ENCODE results near the gene CPT1C.
A peak's percentile ranks its signal among the peaks of the same experiment; 100 is the strongest.

CPT1C gene

GRCh38 chr19:49690656-49691242, at the start of gene CPT1C:
CPT1C (plus strand) TSS chr19:49691116; CDS start chr19:49692253, 1,137 bp downstream.
- Histone ChIP-seq H3K27me3 (ENCODE audit: control insufficient read depth, low read length) (no peaks in the 10 kb centered on the region), H3K9me2 (replicated peaks; ENCODE audit: control insufficient read depth, low read length) (no peaks in the 10 kb centered on the region), H3K4me1 (ENCODE audit: control insufficient read depth, low read length) (peaks cover 9% of the 10 kb centered on the region), H4K20me1 (ENCODE audit: control insufficient read depth, insufficient read depth, low read depth, low read length) (peaks cover 3% of the 10 kb centered on the region; the same call in 1 of the 2 replicates), H3F3A (ENCODE audit: control insufficient read depth, insufficient read depth) (no peaks in the 10 kb centered on the region; the same call in 1 of the 2 replicates), H3K27ac (ENCODE audit: low read depth, low read length) (no peak within 1 kb of the TSS), H3K36me3 (ENCODE audit: control insufficient read depth, low read length) (peaks cover 47% of the 10 kb centered on the region), H3K9me3 (ENCODE audit: control insufficient read depth, insufficient read depth, low read length) (no peaks in the 10 kb centered on the region), H3K4me2 (ENCODE audit: low read length) (no peak within 1 kb of the TSS), H3K79me2 (ENCODE audit: control insufficient read depth, low read length) (no peaks in the 10 kb centered on the region), H3K4me3 (ENCODE audit: low read length) (no peak within 1 kb of the TSS)
- TF ChIP-seq EZH2phosphoT487 (IDR thresholded peaks at IDR 0.05; ENCODE audit: borderline replicate concordance, low read length): no peak
- no peak for TF ChIP-seq CTCF (IDR thresholded peaks at IDR 0.05; ENCODE audit: low read depth, low read length, poor library complexity, severe bottlenecking)

GRCh38 chr19:49641688-49642491, 49.0 kb upstream of the CPT1C start, which contains the start of gene SCAF1:
SCAF1 (plus strand) TSS chr19:49642209; CDS start chr19:49645027, 2,818 bp downstream.
- Histone ChIP-seq H3K9me2 (replicated peaks; ENCODE audit: control insufficient read depth, low read length) (no peaks in the 10 kb centered on the region), H4K20me1 (ENCODE audit: control insufficient read depth, insufficient read depth, low read depth, low read length) (no peaks in the 10 kb centered on the region), H3K4me2 (ENCODE audit: low read length) (peak within 1 kb of the TSS; percentile 99), H3K4me1 (ENCODE audit: control insufficient read depth, low read length) (peaks cover 32% of the 10 kb centered on the region), H3F3A (ENCODE audit: control insufficient read depth, insufficient read depth) (peaks cover 6% of the 10 kb centered on the region), H3K4me3 (ENCODE audit: low read length) (peak within 1 kb of the TSS; percentile 99), H3K79me2 (ENCODE audit: control insufficient read depth, low read length) (peaks cover 55% of the 10 kb centered on the region), H3K9me3 (ENCODE audit: control insufficient read depth, insufficient read depth, low read length) (no peaks in the 10 kb centered on the region), H3K27ac (ENCODE audit: low read depth, low read length) (peak within 1 kb of the TSS; percentile 98), H3K27me3 (ENCODE audit: control insufficient read depth, low read length) (peaks cover 15% of the 10 kb centered on the region), H3K36me3 (ENCODE audit: control insufficient read depth, low read length) (peaks cover 42% of the 10 kb centered on the region)
- TF ChIP-seq EZH2phosphoT487 (IDR thresholded peaks at IDR 0.05; ENCODE audit: borderline replicate concordance, low read length): no peak
- no peak for TF ChIP-seq CTCF (IDR thresholded peaks at IDR 0.05; ENCODE audit: low read depth, low read length, poor library complexity, severe bottlenecking)

- TF ChIP-seq EZH2phosphoT487 (IDR thresholded peaks at IDR 0.05; ENCODE audit: borderline replicate concordance, low read length) (no peak), CTCF (IDR thresholded peaks at IDR 0.05; ENCODE audit: low read depth, low read length, poor library complexity, severe bottlenecking) (no peak)
- Histone ChIP-seq H3K27ac (ENCODE audit: low read depth, low read length) (peak overlapping the region; percentile 68), H3F3A (ENCODE audit: control insufficient read depth, insufficient read depth) (peaks cover 6% of the 10 kb centered on the region), H3K9me2 (replicated peaks; ENCODE audit: control insufficient read depth, low read length) (no peaks in the 10 kb centered on the region), H3K79me2 (ENCODE audit: control insufficient read depth, low read length) (peaks cover 62% of the 10 kb centered on the region), H3K4me2 (ENCODE audit: low read length) (peak overlapping the region; percentile 89), H3K4me1 (ENCODE audit: control insufficient read depth, low read length) (peaks cover 31% of the 10 kb centered on the region), H3K27me3 (ENCODE audit: control insufficient read depth, low read length) (peaks cover 14% of the 10 kb centered on the region), H3K36me3 (ENCODE audit: control insufficient read depth, low read length) (peaks cover 48% of the 10 kb centered on the region), H4K20me1 (ENCODE audit: control insufficient read depth, insufficient read depth, low read depth, low read length) (no peaks in the 10 kb centered on the region), H3K9me3 (ENCODE audit: control insufficient read depth, insufficient read depth, low read length) (no peaks in the 10 kb centered on the region), H3K4me3 (ENCODE audit: low read length) (peak overlapping the region; percentile 95)
Observed at GRCh38 chr19:49642492-49643035, 48.4 kb upstream of the CPT1C start.
